Measurements from ENCODE around the gene OR11A1. TPM values are rescaled to one million over a fixed set of nuclear protein-coding genes. Genes with fewer than 3 reads are reported as not detected.
"Not testable (repeated sequence)": the region's sequence is repeated elsewhere in the genome, so short reads cannot be mapped to it uniquely, and the experiment has no call there.

OR11A1 gene
- total RNA-seq, 1 experiment from 2014 or later: not detected

DNA sequence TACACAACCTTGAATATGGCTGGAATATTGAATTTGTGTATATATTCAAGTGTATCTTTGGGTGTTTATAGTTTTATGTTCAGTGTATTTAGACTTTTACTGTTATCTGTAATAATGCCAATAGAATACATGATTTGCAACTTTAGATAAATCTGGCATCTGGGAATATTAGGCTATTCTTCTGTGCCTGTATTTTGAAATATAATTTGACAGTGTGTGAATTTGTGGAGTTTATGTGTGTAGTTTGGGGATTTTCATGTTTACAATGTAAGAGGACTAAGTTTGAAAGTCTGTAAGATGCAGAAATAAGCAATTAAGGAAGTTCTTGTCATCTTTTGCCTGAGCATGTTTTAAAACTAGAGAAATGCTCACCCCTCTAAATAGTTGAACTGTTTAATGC lies 17.9 kb downstream of the OR11A1 start, which contains the start of gene OR10C1:
TSS of gene OR10C1 (plus strand) at position 301 of the 400 bp plus-strand sequence. CDS start 710 bp downstream, outside the sequence.
- Histone ChIP-seq H3K27me3 (no peaks in the 10 kb centered on the region), H3K4me3 (no peak within 1 kb of the TSS), H3K36me3 (no peaks in the 10 kb centered on the region), H3K9me3 (no peaks in the 10 kb centered on the region)
- DNase-seq: no peak

DNA sequence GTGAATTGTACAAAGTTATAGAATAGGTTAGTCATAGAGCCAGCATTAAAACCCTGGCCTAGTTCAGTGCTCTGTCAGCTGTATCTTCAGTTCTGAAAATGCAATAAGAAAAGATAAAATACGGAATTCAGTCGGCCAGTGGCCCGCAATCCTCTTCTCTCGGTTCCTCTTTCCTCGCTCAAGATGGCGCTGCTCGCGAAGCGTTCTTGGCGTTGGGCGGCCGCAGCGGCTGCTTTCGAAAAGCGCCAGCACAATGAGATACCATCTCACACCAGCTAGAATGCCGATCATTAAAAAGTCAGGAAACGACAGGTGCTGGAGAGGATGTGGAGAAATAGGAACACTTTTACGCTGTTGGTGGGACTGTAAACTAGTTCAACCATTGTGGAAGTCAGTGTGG lies 20.1 kb downstream of the OR11A1 start:
- H3K27me3 ChIP-seq, DNase-seq, H3K4me3 ChIP-seq, H3K36me3 ChIP-seq, H3K9me3 ChIP-seq: not testable (repeated sequence)

DNA sequence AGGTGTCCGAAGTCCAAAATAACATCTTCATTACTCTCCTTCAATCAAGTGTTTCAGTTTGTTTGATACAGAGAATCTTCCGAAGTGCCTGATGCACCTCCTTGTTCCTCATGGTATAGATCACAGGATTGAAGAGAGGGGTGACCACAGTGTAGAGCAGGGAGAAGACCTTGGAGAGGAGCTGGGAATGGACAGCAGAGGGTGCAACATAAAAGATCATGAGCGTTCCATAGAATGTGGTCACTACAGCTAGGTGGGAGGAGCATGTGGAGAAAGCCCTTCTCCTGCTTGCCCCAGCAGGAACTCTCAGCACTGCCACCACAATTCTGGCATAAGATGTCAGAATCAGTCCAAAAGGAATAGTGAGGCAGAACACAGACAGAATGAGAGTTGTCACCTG lies 30.2 kb downstream of the OR11A1 start:
- no peak for DNase-seq
- no peaks in the 10 kb centered on the region for H3K36me3 ChIP-seq
- H3K4me3 ChIP-seq: no peak overlapping the region
- no peaks in the 10 kb centered on the region for H3K9me3 ChIP-seq
- H3K27me3 ChIP-seq: no peaks in the 10 kb centered on the region

DNA sequence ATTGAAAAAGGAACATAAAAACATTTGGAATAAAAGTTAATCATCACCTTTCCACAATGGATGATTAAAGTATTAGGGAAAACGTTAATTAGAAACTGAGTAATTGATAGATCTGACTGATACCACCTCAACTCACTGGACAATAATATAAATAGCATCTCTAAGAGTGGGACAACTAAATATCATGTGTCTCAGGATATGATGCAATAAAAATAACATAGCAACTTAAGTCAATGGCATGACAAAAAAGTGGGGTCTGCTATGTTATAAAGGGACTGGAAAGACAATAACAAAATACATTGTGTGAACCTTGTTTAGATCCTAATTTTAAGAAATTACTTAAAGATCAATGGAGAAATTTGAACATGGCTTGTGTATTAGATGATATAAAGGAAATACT lies 31.8 kb downstream of the OR11A1 start:
- no peak for DNase-seq
- H3K36me3 ChIP-seq: no peaks in the 10 kb centered on the region
- H3K9me3 ChIP-seq: no peaks in the 10 kb centered on the region
- no peak overlapping the region for H3K4me3 ChIP-seq
- no peaks in the 10 kb centered on the region for H3K27me3 ChIP-seq

DNA sequence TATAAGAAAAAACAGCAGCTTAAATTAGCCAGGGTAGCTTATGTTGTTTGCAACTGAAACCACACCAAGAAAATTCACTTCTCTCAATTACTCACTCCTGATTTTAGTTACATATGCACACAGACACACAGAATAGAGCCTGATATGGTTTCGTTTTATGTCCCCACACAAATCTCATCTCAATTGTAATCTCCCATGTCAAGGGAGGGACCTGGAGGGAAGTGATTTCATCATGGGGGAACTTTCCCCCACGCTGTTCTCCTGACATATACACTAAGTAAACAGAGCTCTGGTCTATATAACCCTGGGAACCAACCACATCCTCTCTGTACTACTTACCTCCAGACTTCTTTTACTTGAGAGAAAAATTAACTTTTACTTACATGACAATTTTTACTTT lies 32.3 kb downstream of the OR11A1 start:
- no peaks in the 10 kb centered on the region for H3K27me3 ChIP-seq
- H3K4me3 ChIP-seq: no peak overlapping the region
- no peaks in the 10 kb centered on the region for H3K36me3 ChIP-seq
- DNase-seq: no peak
- H3K9me3 ChIP-seq: no peaks in the 10 kb centered on the region

DNA sequence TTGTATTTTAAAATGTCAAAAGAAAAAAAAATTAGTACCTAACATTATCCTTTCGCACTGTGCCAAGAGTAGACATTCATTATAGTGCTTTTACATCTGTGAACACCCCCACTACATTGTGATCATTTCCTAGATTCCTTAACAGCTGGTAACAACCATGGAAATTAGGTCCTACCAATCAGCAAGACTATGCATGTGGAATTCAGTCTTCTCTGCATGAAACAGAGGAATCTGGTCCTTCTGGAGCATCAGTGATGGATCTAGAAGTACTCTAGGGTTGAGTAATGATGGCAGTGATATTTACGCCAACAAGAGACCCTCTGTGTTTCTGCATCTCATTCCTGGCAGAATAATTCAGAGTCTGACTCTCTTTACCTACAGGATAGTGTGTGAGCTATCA lies 32.7 kb downstream of the OR11A1 start:
- H3K9me3 ChIP-seq: no peaks in the 10 kb centered on the region
- H3K27me3 ChIP-seq: no peaks in the 10 kb centered on the region
- no peak for DNase-seq
- no peaks in the 10 kb centered on the region for H3K36me3 ChIP-seq
- H3K4me3 ChIP-seq: no peak overlapping the region

DNA sequence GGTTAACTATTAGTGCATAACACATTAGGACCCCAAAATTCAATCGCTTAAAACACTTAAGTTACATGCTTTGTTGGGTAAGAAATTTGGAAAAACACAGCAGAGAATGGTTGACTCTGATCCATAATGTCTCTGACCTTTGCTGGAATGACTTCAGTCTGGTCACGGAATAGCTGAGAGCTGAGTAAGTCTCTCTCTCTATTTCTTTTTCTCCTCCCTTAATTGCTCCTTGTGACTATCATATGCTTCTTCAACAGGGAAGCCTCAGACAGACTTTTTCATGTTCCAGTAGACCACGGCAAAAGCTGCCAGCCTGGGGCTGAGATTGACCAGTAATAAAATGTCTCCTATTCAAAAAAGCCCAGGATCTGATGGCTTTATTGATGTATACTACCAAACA lies 37.4 kb downstream of the OR11A1 start:
- DNase-seq: no peak
- Histone ChIP-seq H3K27me3 (no peaks in the 10 kb centered on the region), H3K9me3 (no peaks in the 10 kb centered on the region), H3K36me3 (no peaks in the 10 kb centered on the region), H3K4me3 (no peak overlapping the region)

DNA sequence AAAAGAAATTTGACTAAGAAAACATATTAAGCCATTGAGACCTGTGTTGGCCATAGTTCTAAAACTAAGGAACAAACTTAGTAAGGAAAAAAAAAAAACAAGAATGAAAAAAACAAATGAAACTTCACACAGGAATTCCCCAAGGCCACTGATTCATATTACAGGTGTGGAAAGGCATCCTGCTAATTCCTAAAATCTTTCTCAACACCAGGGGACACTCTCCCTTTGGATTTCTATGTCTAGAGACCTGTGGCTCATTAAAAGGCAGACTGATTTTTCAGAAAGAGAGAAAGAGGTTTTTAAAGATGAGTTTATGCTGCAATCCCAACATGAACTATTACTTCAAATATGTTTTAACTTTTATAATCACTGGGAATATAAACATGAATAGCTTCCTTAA lies 42.3 kb downstream of the OR11A1 start, which contains the start of gene OR12D1:
TSS of gene OR12D1 (plus strand) at position 341 of the 400 bp plus-strand sequence.
- no peaks in the 10 kb centered on the region for H3K36me3 ChIP-seq
- DNase-seq: no peak
- H3K27me3 ChIP-seq: no peaks in the 10 kb centered on the region
- no peak within 1 kb of the TSS for H3K4me3 ChIP-seq
- H3K9me3 ChIP-seq: no peaks in the 10 kb centered on the region

DNA sequence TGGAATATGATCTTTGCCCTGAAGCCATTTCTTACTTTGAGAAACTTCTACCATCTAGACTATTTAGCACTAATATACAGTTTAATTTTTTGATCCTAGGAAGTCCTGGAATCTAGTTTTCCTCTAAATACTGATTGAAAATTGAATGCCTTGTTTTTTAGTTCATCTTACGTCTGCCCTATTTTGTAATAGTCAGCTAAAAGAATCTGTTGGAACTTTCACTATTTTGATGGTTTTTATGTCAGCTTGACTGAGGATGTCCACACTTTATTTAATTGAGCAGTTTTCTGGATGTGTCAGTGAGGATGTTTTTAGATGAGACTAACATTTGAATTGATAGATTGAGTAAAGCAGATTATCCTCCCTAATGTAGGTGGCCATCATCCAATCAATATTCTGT lies 53.1 kb downstream of the OR11A1 start:
- Histone ChIP-seq H3K9me3 (no peaks in the 10 kb centered on the region), H3K36me3 (no peaks in the 10 kb centered on the region), H3K27me3 (no peaks in the 10 kb centered on the region), H3K4me3 (no peak overlapping the region)
- DNase-seq: no peak

DNA sequence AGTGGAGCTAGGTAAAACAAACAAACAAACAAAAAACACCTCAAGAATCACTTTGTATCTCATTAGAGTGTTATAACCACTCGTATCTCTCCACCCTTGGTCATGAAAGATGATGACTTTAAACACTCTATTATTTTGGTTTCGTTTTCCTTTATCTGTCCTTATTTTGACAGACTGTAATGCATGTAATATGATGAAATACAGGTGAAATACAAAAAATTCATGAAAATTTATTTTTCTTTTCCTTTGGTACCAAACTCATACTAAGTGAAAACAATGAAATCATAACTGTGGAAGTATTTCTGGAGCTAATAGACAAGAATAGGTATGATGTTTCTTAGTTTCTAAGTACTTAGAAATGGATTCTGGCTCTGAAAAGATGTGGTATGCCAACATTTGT lies 57.3 kb downstream of the OR11A1 start:
- Histone ChIP-seq H3K4me3 (no peak overlapping the region), H3K36me3 (no peaks in the 10 kb centered on the region), H3K9me3 (no peaks in the 10 kb centered on the region), H3K27me3 (no peaks in the 10 kb centered on the region)
- no peak for DNase-seq

DNA sequence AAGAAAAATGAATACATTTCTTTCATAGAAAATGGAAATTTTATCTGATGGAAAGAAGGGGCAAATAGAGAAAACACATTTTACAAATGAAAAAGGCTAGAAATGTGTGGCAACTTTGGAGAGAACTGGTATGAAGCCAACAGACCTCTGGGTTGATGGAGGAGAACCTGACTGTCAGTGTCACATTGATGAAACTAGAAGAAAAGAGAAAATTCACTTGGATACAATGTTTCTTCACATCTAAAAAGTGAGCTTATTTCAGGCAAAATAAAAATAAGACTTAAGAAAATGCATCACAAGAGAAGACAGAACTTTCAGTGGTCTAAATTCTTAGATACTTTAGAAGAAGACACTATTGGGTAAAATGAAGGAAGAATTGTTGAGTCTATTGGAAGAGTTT lies 61.5 kb downstream of the OR11A1 start, which contains the start of gene OR12D2:
TSS of gene OR12D2 (plus strand) at position 301 of the 400 bp plus-strand sequence. CDS start 1,069 bp downstream, outside the sequence.
- no peaks in the 10 kb centered on the region for H3K36me3 ChIP-seq
- no peak within 1 kb of the TSS for H3K4me3 ChIP-seq
- DNase-seq: no peak
- H3K27me3 ChIP-seq: no peaks in the 10 kb centered on the region
- H3K9me3 ChIP-seq: no peaks in the 10 kb centered on the region

DNA sequence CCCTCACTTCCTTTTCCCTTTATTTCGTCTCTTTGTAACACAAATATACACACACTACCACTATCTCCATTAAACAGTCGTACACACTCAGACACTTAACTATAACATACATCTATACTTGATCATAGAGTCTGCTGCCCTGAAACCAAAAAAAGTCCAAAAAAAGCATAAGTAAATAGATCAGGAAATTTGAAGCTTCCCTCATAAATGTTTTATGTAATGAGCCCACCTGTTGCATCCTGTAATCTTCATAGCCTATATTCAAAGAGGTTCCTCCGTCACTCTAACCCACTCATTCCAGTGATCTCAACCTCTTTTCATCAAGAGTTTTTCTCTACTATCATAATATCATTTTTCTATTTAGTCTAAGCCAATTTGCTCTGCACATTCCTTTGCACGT lies 68.3 kb downstream of the OR11A1 start:
- Histone ChIP-seq H3K9me3 (no peaks in the 10 kb centered on the region), H3K27me3 (no peaks in the 10 kb centered on the region; the same call in 1 of the 2 replicates), H3K4me3 (no peak overlapping the region), H3K36me3 (no peaks in the 10 kb centered on the region)
- no peak for DNase-seq

DNA sequence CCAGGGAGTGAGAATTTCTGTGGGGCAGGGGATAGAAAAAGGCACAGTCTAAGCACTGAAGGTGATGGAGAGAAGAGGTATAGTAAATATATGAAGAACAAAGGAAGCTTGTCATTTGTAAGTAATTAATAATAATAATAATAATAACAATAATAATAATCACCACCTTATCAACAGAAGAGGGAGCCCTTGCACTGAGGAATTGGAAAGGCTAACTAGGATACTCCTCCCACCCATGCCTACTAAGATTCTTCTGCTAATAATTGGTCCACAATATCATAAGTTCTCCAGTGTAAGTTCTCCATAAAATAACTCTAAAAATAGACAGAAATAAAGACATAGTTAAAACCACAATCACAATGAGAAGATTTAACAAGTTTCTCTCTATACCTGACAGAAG lies 80.9 kb downstream of the OR11A1 start:
- Histone ChIP-seq H3K36me3 (no peaks in the 10 kb centered on the region), H3K9me3 (no peaks in the 10 kb centered on the region), H3K4me3 (no peak overlapping the region), H3K27me3 (no peaks in the 10 kb centered on the region)
- no peak for DNase-seq

Other genes with a start within 250 kb of the OR11A1 start
- gene OR14J1, start 155.4 kb downstream of the OR11A1 start, total RNA-seq (2014; rRNA removed; shearing (Covaris generic); ENCODE audit: low replicate concordance): not detected in 2 replicates
- not detected in 2 replicates for gene OR5V1, start 88.2 kb downstream of the OR11A1 start, total RNA-seq (2014; rRNA removed; shearing (Covaris generic); ENCODE audit: low replicate concordance)
- gene OR12D3, start 81.8 kb downstream of the OR11A1 start, total RNA-seq (2014; rRNA removed; shearing (Covaris generic); ENCODE audit: low replicate concordance): not detected in 2 replicates
- not detected in 2 replicates for gene OR12D2, start 61.4 kb downstream of the OR11A1 start, total RNA-seq (2014; rRNA removed; shearing (Covaris generic); ENCODE audit: low replicate concordance)
- not detected in 2 replicates for gene OR12D1, start 42.1 kb downstream of the OR11A1 start, total RNA-seq (2014; rRNA removed; shearing (Covaris generic); ENCODE audit: low replicate concordance)
- not detected in 2 replicates for gene OR10C1, start 17.8 kb downstream of the OR11A1 start, total RNA-seq (2014; rRNA removed; shearing (Covaris generic); ENCODE audit: low replicate concordance)
- gene OR2H1, start 84 bp upstream of the OR11A1 start, total RNA-seq (2014; rRNA removed; shearing (Covaris generic); ENCODE audit: low replicate concordance): not detected in 2 replicates
- not detected in 2 replicates for gene MAS1L, start 30.9 kb upstream of the OR11A1 start, total RNA-seq (2014; rRNA removed; shearing (Covaris generic); ENCODE audit: low replicate concordance)
- not detected in 2 replicates for gene UBD, start 102.7 kb upstream of the OR11A1 start, total RNA-seq (2014; rRNA removed; shearing (Covaris generic); ENCODE audit: low replicate concordance)
- not detected in 2 replicates for gene OR2H2, start 128.1 kb upstream of the OR11A1 start, total RNA-seq (2014; rRNA removed; shearing (Covaris generic); ENCODE audit: low replicate concordance)
- gene GABBR1, start 176.1 kb upstream of the OR11A1 start, total RNA-seq (2014; rRNA removed; shearing (Covaris generic); ENCODE audit: low replicate concordance): 1.9 and 3.7 TPM in 2 replicates
- gene MOG, start 200.0 kb upstream of the OR11A1 start, total RNA-seq (2014; rRNA removed; shearing (Covaris generic); ENCODE audit: low replicate concordance): not detected in 2 replicates
- gene ZFP57, start 224.1 kb upstream of the OR11A1 start, total RNA-seq (2014; rRNA removed; shearing (Covaris generic); ENCODE audit: low replicate concordance): not detected in 2 replicates